HAP-1 (cell line): ENCODE measurements around the gene TXNDC12.
"Not testable (repeated sequence)": the region's sequence is repeated elsewhere in the genome, so short reads cannot be mapped to it uniquely, and the experiment has no call there.

Experiments
- DNase-seq, 2 experiments: peaks; one replicate each; pipeline ENCODE4 v3.0.0-alpha.2; 2016 to 2020; ENCODE audit warnings: low spot score in 2 of 2
- H3K27me3 ChIP-seq: fragments of 250-450 bp; sonication (Bioruptor Pico); 2 replicates; pipeline ENCODE4 v1.5.1; 2020; ENCODE audit warnings: low read depth, mild to moderate bottlenecking, moderate library complexity
- H3K36me3 ChIP-seq: fragments of 250-450 bp; sonication (Bioruptor Pico); replicated peaks from 2 replicates; pipeline ENCODE4 v1.5.1; 2020; ENCODE audit warnings: mild to moderate bottlenecking
- H3K4me1 ChIP-seq: fragments of 250-450 bp; sonication (Bioruptor Pico); 2 replicates; pipeline ENCODE4 v1.5.1; 2020; ENCODE audit warnings: mild to moderate bottlenecking
- H3K4me3 ChIP-seq: fragments of 250-450 bp; sonication (Bioruptor Pico); 2 replicates; pipeline ENCODE4 v1.5.1; 2020; ENCODE audit warnings: mild to moderate bottlenecking, moderate library complexity
- H3K9me3 ChIP-seq: fragments of 250-450 bp; sonication (Bioruptor Pico); 2 replicates; pipeline ENCODE4 v1.5.1; 2020; ENCODE audit warnings: mild to moderate bottlenecking, moderate library complexity
- in situ Hi-C: fragments of 300-500 bp; cut with MboI; formaldehyde crosslinking; loops from 3 replicates; pipeline ENCODE4 v1.14.3; 2020; ENCODE audit warnings: low sequenced_read_pairs, inconsistent platforms, mixed read lengths

Gene TXNDC12

DNA sequence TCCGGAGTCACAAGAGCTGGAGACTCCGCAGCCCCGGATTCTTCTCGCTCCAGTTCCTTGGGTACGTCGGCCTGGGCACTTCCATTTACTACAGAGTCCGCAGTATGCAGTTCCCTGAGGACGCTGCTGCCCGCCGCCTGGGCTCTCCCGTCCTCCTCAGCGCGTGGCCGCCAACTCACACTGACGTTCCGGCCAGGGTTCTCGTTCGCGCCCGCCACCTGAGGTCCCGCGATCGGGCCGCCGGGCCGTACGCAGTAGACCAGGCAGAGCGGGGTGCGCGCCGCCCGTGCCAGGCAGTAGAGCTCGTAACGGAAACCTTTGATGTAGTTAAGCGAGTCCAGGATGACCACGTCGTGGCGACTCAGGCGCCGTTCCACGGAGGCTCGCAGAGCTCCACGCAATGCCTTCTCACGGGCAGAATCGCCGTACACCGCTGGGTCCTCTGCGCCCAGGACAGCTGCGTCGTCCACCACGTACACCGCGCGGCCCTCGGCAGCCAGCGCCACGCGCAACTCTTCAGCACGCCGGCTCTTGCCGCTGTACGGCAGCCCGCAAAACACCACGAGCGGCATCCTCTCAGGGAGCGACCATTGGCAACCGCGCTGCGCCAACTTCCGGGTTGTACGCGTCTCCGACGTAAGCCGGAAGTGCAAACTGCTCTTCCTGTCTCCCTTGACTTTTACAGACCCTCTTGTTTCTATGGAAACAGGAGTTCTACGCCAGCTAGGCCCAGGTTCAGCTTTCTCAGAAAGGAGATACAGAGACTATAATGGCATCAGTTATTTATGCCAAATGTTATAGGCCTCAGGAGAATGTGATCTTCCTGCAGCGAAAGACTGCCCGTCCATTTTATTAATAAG lies 21.6 kb downstream of the TXNDC12 start, which contains the start of gene KTI12:
Gene KTI12 (minus strand): TSS at position 621 of the 860 bp plus-strand sequence. CDS start 49 bp downstream, at position 572.
- DNase-seq: peak; percentile 92 to 94
- Histone ChIP-seq H3K4me1 (peaks cover 23% of the 10 kb centered on the region), H3K4me3 (peak within 1 kb of the TSS; percentile 95), H3K27me3 (no peaks in the 10 kb centered on the region), H3K9me3 (no peaks in the 10 kb centered on the region), H3K36me3 (peaks cover 18% of the 10 kb centered on the region)
- in situ Hi-C loops: no loop called here

GRCh38 chr1:52032785-52033131 lies 22.2 kb downstream of the TXNDC12 start:
- in situ Hi-C loops: no loop called here
- H3K9me3 ChIP-seq: no peaks in the 10 kb centered on the region
- DNase-seq: peak; percentile 16 to 59
- H3K4me3 ChIP-seq: peak overlapping the region; percentile 95
- H3K27me3 ChIP-seq: no peaks in the 10 kb centered on the region
- peaks cover 11% of the 10 kb centered on the region for H3K36me3 ChIP-seq
- peaks cover 23% of the 10 kb centered on the region for H3K4me1 ChIP-seq

DNA sequence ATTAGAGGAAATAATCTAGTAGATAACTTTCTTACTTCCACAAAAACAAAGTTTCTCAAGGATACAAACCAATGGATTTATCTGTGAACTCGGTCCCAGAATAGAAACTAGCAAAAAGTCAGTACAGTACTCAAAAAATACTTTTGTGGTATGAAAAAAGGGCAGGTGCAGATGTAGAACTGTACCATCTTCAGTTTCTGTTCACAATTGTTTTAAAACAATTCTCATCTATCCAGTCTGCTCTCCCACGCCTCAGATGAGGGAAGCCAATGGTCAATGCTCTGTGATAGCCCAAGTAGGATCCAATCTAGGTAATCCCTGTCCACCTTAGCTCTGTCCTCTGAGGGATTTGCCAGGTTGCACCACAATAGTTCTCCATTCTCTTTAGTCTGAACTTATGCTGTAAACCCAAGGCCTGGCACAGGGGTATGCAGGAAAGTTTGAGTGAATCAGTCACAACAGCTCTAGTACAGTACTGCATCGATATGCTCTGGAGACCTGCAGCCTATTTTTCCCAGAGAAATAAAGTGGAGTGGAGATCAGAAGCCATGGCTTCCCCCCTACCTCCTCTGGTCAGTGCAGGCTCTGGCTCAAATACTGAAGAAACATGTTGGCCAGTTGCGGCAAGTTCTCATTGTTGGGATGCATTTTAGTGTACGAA lies 22.7 kb downstream of the TXNDC12 start:
- Histone ChIP-seq H3K9me3 (no peaks in the 10 kb centered on the region), H3K36me3 (peaks cover 12% of the 10 kb centered on the region), H3K4me1 (peaks cover 23% of the 10 kb centered on the region), H3K4me3 (peak overlapping the region; percentile 95), H3K27me3 (no peaks in the 10 kb centered on the region)
- DNase-seq: no peak
- in situ Hi-C loops: no loop called here

GRCh38 chr1:52028839-52029238 lies 26.2 kb downstream of the TXNDC12 start:
- H3K27me3 ChIP-seq, in situ Hi-C loops, H3K9me3 ChIP-seq, H3K4me3 ChIP-seq: not testable (repeated sequence)
- Histone ChIP-seq H3K36me3 (peaks cover 19% of the 10 kb centered on the region), H3K4me1 (peaks cover 19% of the 10 kb centered on the region)
- peak in 1 of 2 experiments; percentile 32 for DNase-seq

GRCh38 chr1:52028328-52028727 lies 26.7 kb downstream of the TXNDC12 start:
- H3K9me3 ChIP-seq: no peaks in the 10 kb centered on the region
- H3K36me3 ChIP-seq: peaks cover 20% of the 10 kb centered on the region
- no peaks in the 10 kb centered on the region for H3K27me3 ChIP-seq
- no peak for DNase-seq
- H3K4me3 ChIP-seq: no peak overlapping the region
- peaks cover 18% of the 10 kb centered on the region for H3K4me1 ChIP-seq
- in situ Hi-C loops: no loop called here

GRCh38 chr1:52026278-52026677 lies 28.7 kb downstream of the TXNDC12 start:
- Histone ChIP-seq H3K36me3 (peaks cover 19% of the 10 kb centered on the region), H3K4me3 (no peak overlapping the region), H3K4me1 (peaks cover 18% of the 10 kb centered on the region), H3K27me3 (no peaks in the 10 kb centered on the region), H3K9me3 (no peaks in the 10 kb centered on the region)
- DNase-seq: no peak
- in situ Hi-C loops: no loop called here

GRCh38 chr1:52022133-52022532 lies 32.9 kb downstream of the TXNDC12 start:
- Histone ChIP-seq H3K4me3 (no peak overlapping the region), H3K27me3 (no peaks in the 10 kb centered on the region), H3K4me1 (no peaks in the 10 kb centered on the region), H3K36me3 (peaks cover 31% of the 10 kb centered on the region), H3K9me3 (no peaks in the 10 kb centered on the region)
- DNase-seq: no peak
- in situ Hi-C loops: no loop called here

GRCh38 chr1:52008071-52008809 lies 46.8 kb downstream of the TXNDC12 start:
- no peaks in the 10 kb centered on the region for H3K27me3 ChIP-seq
- no peak overlapping the region for H3K4me3 ChIP-seq
- H3K9me3 ChIP-seq: 0 out of 2 replicates have a peak, but pooled peaks cover 2% of the 10 kb centered on the region
- DNase-seq: peak; percentile 13 to 16
- H3K4me1 ChIP-seq: peaks cover 37% of the 10 kb centered on the region
- in situ Hi-C loops: no loop called here
- H3K36me3 ChIP-seq: no peaks in the 10 kb centered on the region

DNA sequence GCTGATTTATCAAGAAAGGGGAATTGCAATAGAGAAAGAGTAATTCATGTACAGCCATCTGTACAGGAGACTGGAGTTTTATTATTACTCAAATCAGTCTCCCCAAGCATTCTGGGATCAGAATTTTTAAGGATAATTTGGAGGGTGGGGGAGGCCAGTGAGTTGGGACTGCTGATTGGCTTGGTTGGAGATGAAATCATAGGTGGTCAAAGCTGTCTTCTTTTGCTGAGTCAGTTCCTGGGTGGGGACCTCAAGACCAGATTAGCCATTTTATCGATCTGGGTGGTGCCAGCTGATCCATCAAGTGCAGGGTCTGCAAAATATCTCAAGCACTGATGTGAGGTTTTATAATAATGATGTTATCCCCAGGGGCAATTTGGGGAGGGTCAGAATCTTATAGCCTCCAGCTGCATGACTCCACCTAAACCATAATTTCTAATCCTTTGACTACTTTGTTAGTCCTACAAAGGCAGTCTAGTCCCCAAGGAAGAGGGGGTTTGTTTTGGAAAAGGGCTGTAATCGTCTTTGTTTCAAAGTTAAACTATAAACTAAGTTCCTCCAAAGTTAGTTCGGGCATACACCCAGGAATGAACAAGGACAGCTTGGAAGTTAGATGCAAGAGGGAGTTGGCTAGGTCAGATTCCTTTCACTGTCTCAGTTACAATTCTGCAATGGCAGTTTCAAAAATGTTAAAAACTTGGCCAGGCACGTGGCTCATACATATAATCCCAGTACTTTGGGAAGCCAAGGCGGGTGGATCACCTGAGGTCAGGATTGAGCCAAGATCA lies 47.6 kb downstream of the TXNDC12 start:
- peak; percentile 77 to 91 for DNase-seq
- Histone ChIP-seq H3K9me3 (0 out of 2 replicates have a peak, but pooled peaks cover 2% of the 10 kb centered on the region), H3K4me3 (peak overlapping the region; percentile 15), H3K4me1 (peaks cover 37% of the 10 kb centered on the region), H3K27me3 (no peaks in the 10 kb centered on the region), H3K36me3 (no peaks in the 10 kb centered on the region)
- in situ Hi-C loops: no loop called here

DNA sequence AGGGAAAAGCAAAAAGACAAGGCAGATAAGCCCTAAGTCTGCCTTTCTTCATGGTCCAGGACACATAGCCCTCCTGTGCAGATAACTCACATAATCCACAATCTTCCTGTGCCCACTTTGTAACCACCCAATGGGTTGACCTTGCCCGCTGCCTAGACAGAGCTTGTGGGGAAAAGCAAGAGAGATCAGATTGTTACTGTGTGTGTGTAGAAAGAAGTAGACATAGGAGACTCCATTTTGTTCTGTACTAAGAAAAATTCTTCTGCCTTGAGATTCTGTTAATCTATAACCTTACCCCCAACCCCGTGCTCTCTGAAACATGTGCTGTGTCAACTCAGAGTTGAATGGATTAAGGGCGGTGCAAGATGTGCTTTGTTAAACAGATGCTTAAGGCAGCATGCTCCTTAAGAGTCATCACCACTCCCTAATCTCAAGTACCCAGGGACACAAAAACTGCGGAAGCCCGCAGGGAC lies 48.9 kb downstream of the TXNDC12 start:
- DNase-seq: peak; percentile 57
- in situ Hi-C loops, H3K36me3 ChIP-seq, H3K9me3 ChIP-seq, H3K27me3 ChIP-seq: not testable (repeated sequence)
- peak overlapping the region; percentile 14 for H3K4me3 ChIP-seq
- peaks cover 37% of the 10 kb centered on the region for H3K4me1 ChIP-seq

DNA sequence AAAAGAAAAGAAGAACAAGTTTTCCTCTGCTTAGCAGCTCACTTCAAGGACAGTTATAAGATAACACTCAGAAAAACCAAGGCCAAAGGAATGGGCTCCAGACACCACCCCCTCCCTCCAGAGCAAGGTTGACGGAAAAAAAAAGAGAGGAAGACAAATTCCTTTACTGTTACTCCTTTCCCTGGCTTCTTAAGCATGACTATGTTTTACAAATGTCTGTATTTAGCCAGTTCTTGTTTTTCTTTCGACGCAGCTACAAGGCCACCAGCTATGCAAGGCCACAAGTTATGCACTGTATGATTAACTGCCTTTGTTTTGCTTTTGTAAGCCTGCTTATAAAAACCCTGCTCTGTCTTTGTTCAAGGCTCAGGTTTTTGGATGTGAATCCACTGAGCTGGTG lies 49.4 kb downstream of the TXNDC12 start:
- peaks cover 37% of the 10 kb centered on the region for H3K4me1 ChIP-seq
- H3K9me3 ChIP-seq, in situ Hi-C loops, H3K36me3 ChIP-seq, H3K27me3 ChIP-seq: not testable (repeated sequence)
- peak; percentile 63 to 84 for DNase-seq
- peak overlapping the region; percentile 14; the same call in 1 of the 2 replicates for H3K4me3 ChIP-seq

DNA sequence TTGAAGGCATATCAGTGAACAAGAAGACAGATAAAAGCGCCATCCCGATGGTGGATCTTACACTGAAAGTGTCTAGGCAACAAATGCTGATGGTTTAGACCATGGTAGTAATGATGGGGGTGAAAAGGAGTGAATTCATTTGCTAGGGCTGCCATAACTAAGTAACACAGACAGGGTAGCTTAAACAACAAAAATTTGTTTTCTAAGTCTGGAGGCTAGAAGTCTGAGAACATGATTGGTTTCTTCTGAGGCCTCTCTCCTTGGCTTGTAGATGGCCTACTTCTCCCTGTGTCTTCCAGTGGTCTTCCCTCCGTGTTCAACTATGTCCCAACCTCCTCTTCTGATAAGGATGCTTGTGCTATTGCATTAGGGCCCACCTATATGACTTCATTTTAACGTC lies 51.1 kb downstream of the TXNDC12 start:
- Histone ChIP-seq H3K4me1 (peaks cover 34% of the 10 kb centered on the region), H3K27me3 (no peaks in the 10 kb centered on the region), H3K9me3 (0 out of 2 replicates have a peak, but pooled peaks cover 2% of the 10 kb centered on the region), H3K36me3 (no peaks in the 10 kb centered on the region), H3K4me3 (no peak overlapping the region)
- no peak for DNase-seq
- in situ Hi-C loops: no loop called here
